Neural crest cell (in vitro differentiated cells): ENCODE results near the gene CHCHD6. TPM values are rescaled to one million over a fixed set of nuclear protein-coding genes. Genes with fewer than 3 reads are reported as not detected.

ENCODE experiments used
- DNase-seq: peaks from one replicate; pipeline ENCODE4 v3.0.0; 2021; ENCODE audit warnings: low read depth, mixed read lengths, low spot score
- H3K27ac Mint-ChIP-seq: one replicate; pipeline ENCODE4 v1.8.0; 2021; ENCODE audit warnings: mild to moderate bottlenecking, mixed read lengths; ENCODE audit not compliant: unreplicated experiment
- H3K27me3 Mint-ChIP-seq: 2 replicates; pipeline ENCODE4 v1.8.0; 2021; ENCODE audit warnings: low read depth, mild to moderate bottlenecking, mixed read lengths
- H3K36me3 Mint-ChIP-seq: 2 replicates; pipeline ENCODE4 v1.8.0; 2021; ENCODE audit warnings: low read depth, mild to moderate bottlenecking, mixed read lengths
- H3K4me1 Mint-ChIP-seq: 2 replicates; pipeline ENCODE4 v1.8.0; 2021; ENCODE audit warnings: mixed read lengths
- H3K4me3 Mint-ChIP-seq: one replicate; pipeline ENCODE4 v1.8.0; 2021; ENCODE audit warnings: mild to moderate bottlenecking, mixed read lengths
- H3K9me3 Mint-ChIP-seq: 2 replicates; pipeline ENCODE4 v1.8.0; 2021; ENCODE audit warnings: mixed read lengths
- CTCF ChIP-seq: fragments of 200-600 bp; sonication (generic); conservative IDR thresholded peaks from 2 replicates; pipeline ENCODE4 v1.5.0; 2021; ENCODE audit warnings: antibody characterized with exemption, mild to moderate bottlenecking
- total RNA-seq: library from RNA; stranded (reverse); gene quantifications from 2 replicates; pipeline ENCODE4 v1.2.1, GENCODE V29; 2021

Gene CHCHD6
- total RNA-seq, 1 donor from 2014 or later, result 32.9 TPM

- H3K27me3 Mint-ChIP-seq, result no peaks in the 10 kb centered on the region
- TF ChIP-seq CTCF, result no peak
- no peaks in the 10 kb centered on the region for H3K36me3 Mint-ChIP-seq
- H3K4me3 Mint-ChIP-seq, result no peak overlapping the region
- H3K9me3 Mint-ChIP-seq, result no peaks in the 10 kb centered on the region
- peaks cover 30% of the 10 kb centered on the region for H3K4me1 Mint-ChIP-seq
- no peak for DNase-seq
- H3K27ac Mint-ChIP-seq, result peak overlapping the region; percentile 14
These were observed 184.2 kb downstream of the CHCHD6 start for GRCh38 chr3:126888186-126888760.

- peak overlapping the region; percentile 57 for H3K27ac Mint-ChIP-seq
- no peak for DNase-seq
- H3K9me3 Mint-ChIP-seq, result no peaks in the 10 kb centered on the region
- H3K27me3 Mint-ChIP-seq, result no peaks in the 10 kb centered on the region
- H3K36me3 Mint-ChIP-seq, result no peaks in the 10 kb centered on the region
- TF ChIP-seq CTCF, result no peak
- H3K4me1 Mint-ChIP-seq, result peaks cover 29% of the 10 kb centered on the region
- no peak overlapping the region for H3K4me3 Mint-ChIP-seq
These were observed 185.5 kb downstream of the CHCHD6 start for GRCh38 chr3:126889276-126890201.

GRCh38 chr3:126891141-126891540, 187.1 kb downstream of the CHCHD6 start:
- H3K4me3 Mint-ChIP-seq, result no peak overlapping the region
- H3K27me3 Mint-ChIP-seq, result no peaks in the 10 kb centered on the region
- H3K9me3 Mint-ChIP-seq, result no peaks in the 10 kb centered on the region
- TF ChIP-seq CTCF, result no peak
- peak overlapping the region; percentile 96 for H3K27ac Mint-ChIP-seq
- no peaks in the 10 kb centered on the region for H3K36me3 Mint-ChIP-seq
- H3K4me1 Mint-ChIP-seq, result peaks cover 39% of the 10 kb centered on the region
- no peak for DNase-seq

GRCh38 chr3:126891791-126892190, 187.8 kb downstream of the CHCHD6 start:
- Mint-ChIP-seq H3K9me3 (no peaks in the 10 kb centered on the region), H3K4me1 (peaks cover 37% of the 10 kb centered on the region), H3K27me3 (no peaks in the 10 kb centered on the region), H3K27ac (peak overlapping the region; percentile 96), H3K4me3 (no peak overlapping the region), H3K36me3 (no peaks in the 10 kb centered on the region)
- TF ChIP-seq CTCF, result no peak
- DNase-seq, result no peak

- Mint-ChIP-seq H3K4me3 (no peak overlapping the region), H3K27ac (no peak overlapping the region), H3K27me3 (no peaks in the 10 kb centered on the region), H3K4me1 (peaks cover 25% of the 10 kb centered on the region), H3K9me3 (no peaks in the 10 kb centered on the region), H3K36me3 (no peaks in the 10 kb centered on the region)
- no peak for TF ChIP-seq CTCF
- no peak for DNase-seq
These were observed 189.6 kb downstream of the CHCHD6 start for GRCh38 chr3:126893651-126894050.
